ENCODE measurements around the gene CNTNAP2. TPM values are rescaled to one million over a fixed set of nuclear protein-coding genes. Genes with fewer than 3 reads are reported as not detected.

CNTNAP2 gene
- total and polyA plus RNA-seq, 8 donors, result 0.19 to 18.2 (median 0.56) TPM

DNA sequence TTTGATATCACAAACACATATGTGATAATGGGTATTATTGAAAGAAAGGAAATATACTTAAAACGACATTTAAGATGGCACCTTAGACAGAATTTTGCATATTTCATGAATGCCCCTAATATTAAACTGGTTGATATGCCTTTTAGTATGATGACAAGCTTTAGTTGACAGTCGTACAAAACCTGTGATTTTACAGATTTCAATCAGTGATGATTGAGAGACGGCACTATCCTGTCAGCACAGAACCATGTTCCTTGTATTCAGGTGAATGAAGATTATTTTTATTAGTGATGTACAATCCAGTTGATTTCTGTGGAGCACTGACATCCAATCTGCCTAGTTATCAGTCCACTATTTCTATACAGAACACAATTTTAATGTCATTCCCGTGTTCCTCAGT lies 333.0 kb downstream of the CNTNAP2 start:
- no peaks in the 10 kb centered on the region for H3K27me3 ChIP-seq
- intact Hi-C loops (cut with DNase I; ENCODE audit: low total_unique reads), result no loop called here
- no peaks in the 10 kb centered on the region for H3K4me1 ChIP-seq
- no peak for DNase-seq
- H3K4me3 ChIP-seq, result no peak overlapping the region
- no peaks in the 10 kb centered on the region for H3K36me3 ChIP-seq
- peaks cover 0 to 3% (median 0%) of the 10 kb centered on the region in 4 donors for H3K9me3 ChIP-seq
- no peak for TF ChIP-seq EP300 (IDR thresholded peaks at IDR 0.05)
- TF ChIP-seq POLR2AphosphoS5 (IDR thresholded peaks at IDR 0.05), result no peak
- TF ChIP-seq POLR2A (IDR thresholded peaks at IDR 0.05), result no peak
- TF ChIP-seq, protein P1, sequence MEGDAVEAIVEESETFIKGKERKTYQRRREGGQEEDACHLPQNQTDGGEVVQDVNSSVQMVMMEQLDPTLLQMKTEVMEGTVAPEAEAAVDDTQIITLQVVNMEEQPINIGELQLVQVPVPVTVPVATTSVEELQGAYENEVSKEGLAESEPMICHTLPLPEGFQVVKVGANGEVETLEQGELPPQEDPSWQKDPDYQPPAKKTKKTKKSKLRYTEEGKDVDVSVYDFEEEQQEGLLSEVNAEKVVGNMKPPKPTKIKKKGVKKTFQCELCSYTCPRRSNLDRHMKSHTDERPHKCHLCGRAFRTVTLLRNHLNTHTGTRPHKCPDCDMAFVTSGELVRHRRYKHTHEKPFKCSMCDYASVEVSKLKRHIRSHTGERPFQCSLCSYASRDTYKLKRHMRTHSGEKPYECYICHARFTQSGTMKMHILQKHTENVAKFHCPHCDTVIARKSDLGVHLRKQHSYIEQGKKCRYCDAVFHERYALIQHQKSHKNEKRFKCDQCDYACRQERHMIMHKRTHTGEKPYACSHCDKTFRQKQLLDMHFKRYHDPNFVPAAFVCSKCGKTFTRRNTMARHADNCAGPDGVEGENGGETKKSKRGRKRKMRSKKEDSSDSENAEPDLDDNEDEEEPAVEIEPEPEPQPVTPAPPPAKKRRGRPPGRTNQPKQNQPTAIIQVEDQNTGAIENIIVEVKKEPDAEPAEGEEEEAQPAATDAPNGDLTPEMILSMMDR (IDR thresholded peaks at IDR 0.05), result no peak
- WGBS, 5 donors, result 81 to 90% (median 86%) methylated on average over 4 of the region's 4 CpGs
- H3K27ac ChIP-seq, result no peak overlapping the region

DNA sequence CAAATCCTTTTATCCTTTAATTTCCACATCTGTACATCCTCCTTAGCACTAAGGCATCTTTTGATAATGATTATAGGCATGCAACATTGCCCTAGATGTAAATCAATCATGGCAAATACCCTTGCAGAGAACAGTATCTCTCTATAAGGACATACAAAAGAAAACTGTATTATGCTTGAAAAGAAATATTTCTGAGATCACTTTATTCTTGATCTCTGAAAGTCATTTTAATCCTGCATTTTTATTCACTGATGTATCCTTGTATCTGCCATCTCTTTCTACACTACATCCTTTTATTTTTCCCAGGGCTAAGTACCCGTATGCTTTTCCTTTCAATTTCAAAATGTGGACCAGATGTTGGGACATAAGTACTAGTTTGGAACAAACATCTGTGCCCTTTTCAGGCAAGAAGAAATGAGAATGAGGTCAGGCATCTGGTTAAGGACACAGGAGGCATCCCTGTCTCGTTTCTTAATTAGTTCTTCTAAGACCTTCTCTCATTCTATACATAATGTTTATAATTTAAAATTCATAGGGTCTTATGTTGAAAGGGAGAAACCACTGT lies 338.6 kb downstream of the CNTNAP2 start:
- Histone ChIP-seq H3K4me1 (no peaks in the 10 kb centered on the region), H3K27ac (no peak overlapping the region), H3K36me3 (no peaks in the 10 kb centered on the region), H3K27me3 (no peaks in the 10 kb centered on the region), H3K4me3 (no peak overlapping the region), H3K9me3 (no peaks in the 10 kb centered on the region)
- DNase-seq, result no peak
- intact Hi-C loops (cut with DNase I; ENCODE audit: low total_unique reads), result no loop called here
- TF ChIP-seq, protein P1 (IDR thresholded peaks at IDR 0.05), result no peak
- TF ChIP-seq EP300 (IDR thresholded peaks at IDR 0.05) (no peak), POLR2A (IDR thresholded peaks at IDR 0.05) (no peak), POLR2AphosphoS5 (IDR thresholded peaks at IDR 0.05) (no peak)
- 41 to 53% (median 52%) methylated on average over 2 of the region's 2 CpGs for WGBS, 5 donors

DNA sequence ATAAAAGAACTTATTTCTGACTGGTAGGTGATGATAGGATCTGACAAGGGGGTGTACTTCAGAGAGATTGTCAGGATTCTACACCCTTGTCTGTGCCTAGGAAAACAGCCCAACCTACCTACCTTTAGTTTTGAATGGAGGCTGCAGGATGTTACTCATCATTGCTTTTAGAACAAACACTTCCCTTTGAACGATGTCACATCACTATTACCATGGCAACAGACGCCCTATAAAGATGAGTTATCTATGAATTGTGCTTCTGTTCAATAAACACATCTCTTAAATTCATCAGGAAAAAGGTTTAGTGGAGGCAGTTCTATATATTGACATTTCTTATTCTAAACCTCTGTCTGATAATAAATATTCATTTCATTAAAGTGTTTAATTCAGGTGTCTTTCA lies 362.4 kb downstream of the CNTNAP2 start:
- intact Hi-C loops (cut with DNase I; ENCODE audit: low total_unique reads), result no loop called here
- no peaks in the 10 kb centered on the region for H3K36me3 ChIP-seq
- no peak overlapping the region for H3K4me3 ChIP-seq
- 52 to 62% (median 58%) methylated on average over 2 of the region's 2 CpGs for WGBS, 5 donors
- no peak overlapping the region for H3K27ac ChIP-seq
- H3K9me3 ChIP-seq, result no peaks in the 10 kb centered on the region
- no peaks in the 10 kb centered on the region for H3K27me3 ChIP-seq
- H3K4me1 ChIP-seq, result no peaks in the 10 kb centered on the region
- TF ChIP-seq EP300 (IDR thresholded peaks at IDR 0.05), result no peak
- no peak for TF ChIP-seq POLR2A (IDR thresholded peaks at IDR 0.05)
- no peak for TF ChIP-seq POLR2AphosphoS5 (IDR thresholded peaks at IDR 0.05)
- no peak for DNase-seq

DNA sequence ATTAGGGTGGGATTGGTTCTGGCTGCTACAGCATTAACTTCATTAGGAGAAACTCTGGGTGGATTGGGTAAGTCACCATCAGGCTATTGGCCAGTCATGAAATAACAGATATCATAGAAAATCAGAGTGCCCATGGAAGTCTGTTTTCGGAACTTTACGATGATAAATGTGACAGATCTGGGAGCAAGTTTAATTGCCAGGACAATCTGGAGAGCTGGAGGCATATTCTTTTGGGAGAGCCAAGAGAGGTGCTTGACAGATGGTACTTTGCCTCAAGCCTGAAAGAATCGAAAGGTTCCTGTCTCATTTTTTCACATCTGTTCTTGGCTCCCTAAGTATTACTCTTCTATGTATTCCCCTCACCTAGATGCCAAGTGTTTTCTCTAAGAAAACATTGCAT lies 369.9 kb downstream of the CNTNAP2 start:
- Histone ChIP-seq H3K4me1 (no peaks in the 10 kb centered on the region), H3K27ac (no peak overlapping the region), H3K9me3 (peaks cover 0 to 6% (median 0%) of the 10 kb centered on the region in 4 donors), H3K27me3 (no peaks in the 10 kb centered on the region), H3K36me3 (no peaks in the 10 kb centered on the region), H3K4me3 (no peak overlapping the region)
- no peak for TF ChIP-seq POLR2A (IDR thresholded peaks at IDR 0.05)
- WGBS, 5 donors, result 77 to 97% (median 93%) methylated on average over 3 of the region's 3 CpGs
- intact Hi-C loops (cut with DNase I; ENCODE audit: low total_unique reads), result no loop called here
- no peak for DNase-seq

DNA sequence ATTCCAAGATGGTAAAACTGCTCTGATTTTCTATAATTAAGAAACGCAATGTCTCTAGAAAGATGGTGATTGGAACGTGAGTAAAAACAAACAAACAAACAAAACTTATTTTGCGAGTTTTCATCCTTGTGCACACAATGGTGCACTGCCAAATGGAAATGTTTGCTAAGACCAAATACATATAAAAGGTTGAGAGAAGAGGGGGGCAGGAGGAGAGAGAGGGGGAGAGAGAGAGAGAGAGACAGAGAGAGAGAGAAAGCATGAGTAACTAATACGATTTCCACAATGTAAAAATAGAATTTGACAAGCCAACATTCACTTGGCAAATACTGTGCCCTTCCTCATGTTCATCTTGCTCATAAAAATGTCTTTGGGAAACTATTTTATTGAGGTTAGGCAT lies 375.4 kb downstream of the CNTNAP2 start:
- intact Hi-C loops (cut with DNase I; ENCODE audit: low total_unique reads), result no loop called here
- Histone ChIP-seq H3K9me3 (peaks cover 0 to 15% (median 0%) of the 10 kb centered on the region in 4 donors), H3K36me3 (no peaks in the 10 kb centered on the region), H3K27ac (no peak overlapping the region), H3K4me1 (no peaks in the 10 kb centered on the region), H3K27me3 (no peaks in the 10 kb centered on the region), H3K4me3 (no peak overlapping the region)
- no peak for TF ChIP-seq POLR2AphosphoS5 (IDR thresholded peaks at IDR 0.05)
- TF ChIP-seq POLR2A (IDR thresholded peaks at IDR 0.05), result no peak
- TF ChIP-seq, protein P1 (IDR thresholded peaks at IDR 0.05), result no peak
- DNase-seq, result no peak
- 32 to 58% (median 48%) methylated on average over 4 of the region's 4 CpGs for WGBS, 5 donors

All from stomach (tissue), 9 donors.